ENCODE measurements around the gene DPM2.
A peak's percentile ranks its signal among the peaks of the same experiment; 100 is the strongest.

DPM2 gene

DNA sequence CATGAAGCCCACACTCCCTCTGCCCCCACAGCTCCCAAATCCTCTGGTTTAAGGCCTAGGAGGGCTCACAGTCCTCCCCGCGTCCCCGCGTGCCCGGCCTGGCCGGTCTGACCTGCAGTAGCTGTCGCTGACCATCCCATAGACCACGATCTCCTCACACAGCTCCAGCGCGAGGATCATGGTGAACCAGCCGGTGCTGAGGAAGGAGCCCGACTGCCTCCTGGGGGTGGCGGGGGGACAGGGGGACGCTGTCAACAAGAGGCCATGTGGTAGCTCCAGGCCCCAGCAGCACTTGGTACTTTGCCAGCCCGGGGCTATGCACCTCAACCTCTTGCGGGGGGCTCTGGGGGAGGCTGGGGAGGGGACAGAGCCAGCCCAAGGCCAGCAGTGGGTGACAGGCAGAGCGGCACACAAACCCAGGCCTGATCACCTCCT, 27.8 kb downstream of the DPM2 start:
- TF ChIP-seq, protein P1, sequence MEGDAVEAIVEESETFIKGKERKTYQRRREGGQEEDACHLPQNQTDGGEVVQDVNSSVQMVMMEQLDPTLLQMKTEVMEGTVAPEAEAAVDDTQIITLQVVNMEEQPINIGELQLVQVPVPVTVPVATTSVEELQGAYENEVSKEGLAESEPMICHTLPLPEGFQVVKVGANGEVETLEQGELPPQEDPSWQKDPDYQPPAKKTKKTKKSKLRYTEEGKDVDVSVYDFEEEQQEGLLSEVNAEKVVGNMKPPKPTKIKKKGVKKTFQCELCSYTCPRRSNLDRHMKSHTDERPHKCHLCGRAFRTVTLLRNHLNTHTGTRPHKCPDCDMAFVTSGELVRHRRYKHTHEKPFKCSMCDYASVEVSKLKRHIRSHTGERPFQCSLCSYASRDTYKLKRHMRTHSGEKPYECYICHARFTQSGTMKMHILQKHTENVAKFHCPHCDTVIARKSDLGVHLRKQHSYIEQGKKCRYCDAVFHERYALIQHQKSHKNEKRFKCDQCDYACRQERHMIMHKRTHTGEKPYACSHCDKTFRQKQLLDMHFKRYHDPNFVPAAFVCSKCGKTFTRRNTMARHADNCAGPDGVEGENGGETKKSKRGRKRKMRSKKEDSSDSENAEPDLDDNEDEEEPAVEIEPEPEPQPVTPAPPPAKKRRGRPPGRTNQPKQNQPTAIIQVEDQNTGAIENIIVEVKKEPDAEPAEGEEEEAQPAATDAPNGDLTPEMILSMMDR (IDR thresholded peaks at IDR 0.05; ENCODE audit: low read depth, low read length), result no peak
- DNase-seq (ENCODE audit: low read depth in 2 of 2), result no peak
- no peak overlapping the region for H3K4me3 ChIP-seq (replicated peaks in 1 of 2; ENCODE audit: low read depth in 2 of 2, low read length in 2 of 2)

DNA sequence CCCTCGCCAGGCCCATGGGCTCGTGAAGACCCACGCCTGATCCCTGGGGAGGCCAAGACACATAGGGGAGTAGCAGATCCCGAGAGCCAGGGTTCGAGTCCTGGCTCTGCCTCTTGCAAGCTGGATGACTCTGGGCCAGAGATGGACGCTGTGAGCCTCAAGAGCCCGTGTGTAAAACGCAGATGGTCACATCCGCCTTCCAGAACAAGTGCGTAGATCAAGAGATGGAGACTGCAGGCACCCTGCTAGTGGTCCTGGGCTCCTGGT, 29.1 kb downstream of the DPM2 start:
- DNase-seq (ENCODE audit: low read depth in 2 of 2), result no peak
- TF ChIP-seq, protein P1 (IDR thresholded peaks at IDR 0.05; ENCODE audit: low read depth, low read length), result no peak
- no peak overlapping the region for H3K4me3 ChIP-seq (replicated peaks in 1 of 2; ENCODE audit: low read depth in 2 of 2, low read length in 2 of 2)

DNA sequence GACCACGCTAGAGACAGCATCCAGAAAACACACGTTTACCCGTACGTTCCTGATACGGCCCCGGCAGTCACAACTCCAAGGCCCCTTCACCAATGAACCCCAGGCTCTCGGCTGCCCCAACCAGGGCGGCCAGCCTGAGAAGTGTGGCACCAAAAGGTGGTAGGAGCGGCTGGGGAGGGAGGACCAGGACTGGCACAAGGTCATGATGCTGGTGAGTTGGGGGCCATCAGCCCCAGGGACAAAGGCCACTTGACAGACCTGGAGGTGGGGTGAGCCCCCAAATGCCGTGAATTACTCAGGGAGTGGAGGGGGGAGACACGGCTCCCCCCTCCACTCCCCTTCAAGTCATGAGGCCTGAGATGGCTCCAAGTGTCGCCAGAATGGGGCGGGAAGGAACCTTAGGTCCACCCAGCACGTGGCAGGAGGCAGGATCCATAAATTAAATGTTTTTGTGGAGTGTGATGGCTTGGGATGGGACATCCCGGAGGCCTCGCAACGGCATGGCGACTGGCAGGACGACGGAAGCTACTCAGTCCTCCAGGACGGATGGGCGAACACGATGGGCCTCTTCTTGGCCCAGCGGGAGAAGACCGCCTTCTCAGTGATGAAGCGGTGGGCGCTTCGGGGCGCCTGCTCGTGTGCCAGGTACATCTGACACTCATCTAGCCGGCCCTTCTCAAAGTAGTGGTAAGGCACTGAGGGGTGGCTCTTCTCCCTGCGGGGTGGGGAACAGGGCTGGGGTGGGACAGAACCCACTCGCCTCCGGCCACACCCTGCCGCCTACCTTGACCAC, 29.6 kb downstream of the DPM2 start:
- H3K4me3 ChIP-seq (replicated peaks in 1 of 2; ENCODE audit: low read depth in 2 of 2, low read length in 2 of 2), result no peak overlapping the region
- no peak for DNase-seq (ENCODE audit: low read depth in 2 of 2)
- TF ChIP-seq, protein P1 (IDR thresholded peaks at IDR 0.05; ENCODE audit: low read depth, low read length), result no peak

- TF ChIP-seq, protein P1 (IDR thresholded peaks at IDR 0.05; ENCODE audit: low read depth, low read length), result no peak
- no peak overlapping the region for H3K4me3 ChIP-seq (replicated peaks in 1 of 2; ENCODE audit: low read depth in 2 of 2, low read length in 2 of 2)
- DNase-seq (ENCODE audit: low read depth in 2 of 2), result no peak
Observed at GRCh38 chr9:127905788-127906191, 31.9 kb downstream of the DPM2 start.

DNA sequence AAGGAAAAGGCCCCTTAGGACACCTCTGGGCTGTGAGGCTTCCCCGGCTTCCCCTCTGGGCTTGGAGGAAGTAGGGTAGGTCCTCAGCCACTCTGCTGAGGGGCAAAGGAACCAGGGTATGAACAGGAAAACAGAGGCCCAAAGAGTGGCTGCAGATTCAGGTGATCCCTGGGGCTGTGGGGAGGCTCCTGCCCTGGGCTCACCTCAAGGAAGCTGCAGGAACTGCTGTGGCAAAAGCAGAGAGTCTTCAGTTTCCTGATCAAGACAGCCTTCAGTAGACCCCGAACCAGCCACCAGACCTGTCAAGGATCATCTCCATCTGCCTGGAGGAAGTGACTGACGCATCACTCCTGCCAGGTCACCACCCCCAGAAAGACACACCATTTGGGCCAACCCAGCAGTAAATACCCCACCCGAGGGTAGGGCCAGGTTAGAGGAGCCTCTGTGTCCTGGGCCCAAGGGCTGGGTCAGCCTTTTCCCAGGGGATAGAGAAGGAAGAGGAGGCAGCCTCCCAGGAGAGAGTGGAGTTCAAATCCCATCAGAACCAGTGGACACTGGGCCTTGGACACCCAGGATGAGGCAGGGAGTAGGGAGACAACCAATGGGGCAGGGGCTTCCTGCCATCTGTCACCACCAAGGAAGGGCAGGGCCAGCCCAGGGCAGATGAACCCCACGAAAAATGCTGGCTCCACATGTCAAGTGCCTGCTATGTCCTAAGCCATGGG, 32.5 kb downstream of the DPM2 start:
- TF ChIP-seq, protein P1 (IDR thresholded peaks at IDR 0.05; ENCODE audit: low read depth, low read length), result no peak
- no peak overlapping the region for H3K4me3 ChIP-seq (replicated peaks in 1 of 2; ENCODE audit: low read depth in 2 of 2, low read length in 2 of 2)
- no peak for DNase-seq (ENCODE audit: low read depth in 2 of 2)

DNA sequence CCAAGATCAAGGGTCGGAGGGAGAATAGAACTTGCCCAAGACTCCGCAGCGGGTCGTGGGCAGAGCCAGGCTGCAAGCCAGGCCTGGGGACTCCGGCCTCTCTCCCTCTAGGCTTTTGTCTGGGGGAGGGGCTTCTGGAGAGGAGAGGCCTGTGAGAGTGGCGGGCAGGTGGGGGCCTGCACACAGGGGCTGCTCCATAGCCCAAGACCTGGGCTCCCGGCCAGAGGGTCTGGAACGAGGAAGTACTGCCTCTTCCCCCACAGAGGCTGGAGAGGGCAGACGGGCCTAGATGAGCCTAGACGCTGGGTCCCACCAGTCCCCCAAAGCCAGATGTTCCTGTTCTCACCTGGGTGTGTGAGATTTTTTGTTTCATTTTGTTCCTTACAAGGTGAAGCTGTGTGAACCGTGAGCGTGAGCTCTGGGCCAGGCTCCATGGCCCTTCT, 33.1 kb downstream of the DPM2 start:
- no peak overlapping the region for H3K4me3 ChIP-seq (replicated peaks in 1 of 2; ENCODE audit: low read depth in 2 of 2, low read length in 2 of 2)
- TF ChIP-seq, protein P1 (IDR thresholded peaks at IDR 0.05; ENCODE audit: low read depth, low read length), result no peak
- DNase-seq (ENCODE audit: low read depth in 2 of 2), result peak in 1 of 2 donors; percentile 44
